Activated B cell treated with CpG ODN at 0.5 μM for 24 hours (primary cell): ENCODE data around the gene SDHC. TPM values are rescaled to one million over a fixed set of nuclear protein-coding genes. Genes with fewer than 3 reads are reported as not detected.
"Not testable (repeated sequence)": the region's sequence is repeated elsewhere in the genome, so short reads cannot be mapped to it uniquely, and the experiment has no call there.

Source experiments
- ATAC-seq: fragments of 200-7000 bp; cut with Tn5 transposase; one replicate; pipeline ENCODE4 v1.10.0; 2021; ENCODE audit warnings: low read depth, mild to moderate bottlenecking, moderate library complexity
- CTCF ChIA-PET: fragments of 350-600 bp; sonication (Branson Sonifier 250); formaldehyde crosslinking; loops from one replicate; lab custom pipeline; 2021; ENCODE audit warnings: antibody characterized with exemption; lab: Charles Lee
- POLR2A ChIA-PET: fragments of 350-600 bp; sonication (Branson Sonifier 250); formaldehyde crosslinking; loops from one replicate; lab custom pipeline; 2021; ENCODE audit warnings: antibody characterized with exemption; lab: Charles Lee
- DNase-seq: peaks from one replicate; pipeline ENCODE4 v3.0.0; 2022
- H3K27ac Mint-ChIP-seq: one replicate; pipeline ENCODE4 v1.8.0; 2020; ENCODE audit warnings: mixed read lengths
- H3K27me3 Mint-ChIP-seq: one replicate; pipeline ENCODE4 v1.8.0; 2021; ENCODE audit warnings: mixed read lengths
- H3K36me3 Mint-ChIP-seq: one replicate; pipeline ENCODE4 v1.8.0; 2021; ENCODE audit warnings: low read depth, mixed read lengths
- H3K4me1 Mint-ChIP-seq: one replicate; pipeline ENCODE4 v1.8.0; 2021; ENCODE audit warnings: mixed read lengths
- H3K4me3 Mint-ChIP-seq: one replicate; pipeline ENCODE4 v1.8.0; 2020; ENCODE audit warnings: mild to moderate bottlenecking, mixed read lengths
- H3K9me3 Mint-ChIP-seq: one replicate; pipeline ENCODE4 v1.8.0; 2020; ENCODE audit warnings: mixed read lengths
- intact Hi-C: fragments of 100-400 bp; cut with micrococcal nuclease; formaldehyde crosslinking; loops from one replicate; pipeline ENCODE4 v1.15.1; 2024
- total RNA-seq: library from RNA; stranded (reverse); gene quantifications from 2 replicates; pipeline ENCODE4 v1.2.3, GENCODE V29; 2022
- TF ChIP-seq, protein P1 (sequence below): fragments of 200-600 bp; IDR thresholded peaks from one replicate; pipeline ENCODE4 v1.8.0; 2022; ENCODE audit warnings: antibody characterized with exemption, mild to moderate bottlenecking

The SDHC gene
- total RNA-seq, 1 donor from 2014 or later = 160 TPM

DNA sequence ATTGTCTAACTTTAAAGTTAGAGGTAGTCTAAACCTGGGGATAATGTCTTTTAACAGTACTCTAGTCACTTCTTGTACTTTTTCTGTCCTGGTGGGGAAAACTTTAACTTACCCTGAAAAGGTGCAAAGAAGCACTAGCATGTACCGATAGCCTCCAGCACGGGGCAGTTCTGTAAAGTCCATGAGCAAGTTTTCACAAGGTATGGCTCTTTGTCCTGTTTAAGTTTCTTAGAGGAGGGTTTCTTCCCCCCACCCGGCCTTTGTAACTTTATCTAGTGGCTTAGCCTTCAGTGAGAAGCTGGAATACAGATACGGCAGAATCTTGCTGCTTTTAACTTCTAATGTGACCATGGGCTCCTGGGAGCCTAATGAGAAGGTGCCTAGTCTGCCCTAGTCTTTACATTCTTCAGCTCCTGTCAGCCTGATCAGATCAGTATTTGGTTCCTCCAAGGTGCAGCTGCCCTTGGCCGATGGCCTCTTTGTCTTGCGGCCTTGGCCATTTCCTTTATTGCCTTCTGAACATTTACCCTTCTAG is 93.3 kb downstream of the SDHC start:
- H3K9me3 Mint-ChIP-seq = no peaks in the 10 kb centered on the region
- ChIA-PET POLR2A (no interaction called here), CTCF (no interaction called here)
- H3K4me3 Mint-ChIP-seq = no peak overlapping the region
- peaks cover 3% of the 10 kb centered on the region for H3K36me3 Mint-ChIP-seq
- DNase-seq (no peak), ATAC-seq (no peak)
- peaks cover 16% of the 10 kb centered on the region for H3K4me1 Mint-ChIP-seq
- intact Hi-C loops = no loop called here
- H3K27ac Mint-ChIP-seq = no peak overlapping the region
- no peaks in the 10 kb centered on the region for H3K27me3 Mint-ChIP-seq
- TF ChIP-seq, protein P1, sequence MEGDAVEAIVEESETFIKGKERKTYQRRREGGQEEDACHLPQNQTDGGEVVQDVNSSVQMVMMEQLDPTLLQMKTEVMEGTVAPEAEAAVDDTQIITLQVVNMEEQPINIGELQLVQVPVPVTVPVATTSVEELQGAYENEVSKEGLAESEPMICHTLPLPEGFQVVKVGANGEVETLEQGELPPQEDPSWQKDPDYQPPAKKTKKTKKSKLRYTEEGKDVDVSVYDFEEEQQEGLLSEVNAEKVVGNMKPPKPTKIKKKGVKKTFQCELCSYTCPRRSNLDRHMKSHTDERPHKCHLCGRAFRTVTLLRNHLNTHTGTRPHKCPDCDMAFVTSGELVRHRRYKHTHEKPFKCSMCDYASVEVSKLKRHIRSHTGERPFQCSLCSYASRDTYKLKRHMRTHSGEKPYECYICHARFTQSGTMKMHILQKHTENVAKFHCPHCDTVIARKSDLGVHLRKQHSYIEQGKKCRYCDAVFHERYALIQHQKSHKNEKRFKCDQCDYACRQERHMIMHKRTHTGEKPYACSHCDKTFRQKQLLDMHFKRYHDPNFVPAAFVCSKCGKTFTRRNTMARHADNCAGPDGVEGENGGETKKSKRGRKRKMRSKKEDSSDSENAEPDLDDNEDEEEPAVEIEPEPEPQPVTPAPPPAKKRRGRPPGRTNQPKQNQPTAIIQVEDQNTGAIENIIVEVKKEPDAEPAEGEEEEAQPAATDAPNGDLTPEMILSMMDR = no peak

DNA sequence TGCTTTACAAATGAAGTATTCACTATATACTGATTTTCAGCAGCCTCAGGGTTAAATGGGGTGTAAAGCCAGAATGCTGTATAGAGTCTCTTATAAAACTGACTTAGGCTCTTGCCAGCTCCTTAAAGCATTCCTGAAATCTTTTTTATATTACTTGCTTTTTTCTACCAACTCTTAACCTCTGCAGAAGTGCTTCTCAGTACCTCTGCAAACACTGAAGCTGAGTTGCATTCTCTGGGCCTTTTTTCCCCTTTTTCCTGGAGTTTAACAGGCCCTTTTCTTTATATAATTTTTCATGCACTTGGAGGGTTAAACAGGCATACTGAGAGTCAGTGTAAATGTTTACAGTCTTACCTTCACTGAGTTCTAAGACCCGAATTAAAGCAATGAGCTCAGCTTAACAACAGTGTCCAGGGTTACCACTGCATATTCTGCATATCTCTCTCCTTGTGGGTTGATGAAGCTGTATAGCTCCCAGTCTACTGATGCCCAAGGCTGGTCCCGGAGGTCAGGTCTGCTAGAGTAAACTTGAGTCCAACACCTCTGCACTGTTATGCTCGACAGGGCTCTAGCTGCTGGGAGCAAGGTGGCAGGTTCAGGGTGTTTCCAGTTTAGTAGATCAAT is 94.4 kb downstream of the SDHC start:
- CTCF ChIA-PET = interaction anchor here (0.9 kb wide), 1 partner anchor 8 kb away, joined by 3 read pairs; no protein-coding TSS in a partner anchor
- intact Hi-C loops = no loop called here

DNA sequence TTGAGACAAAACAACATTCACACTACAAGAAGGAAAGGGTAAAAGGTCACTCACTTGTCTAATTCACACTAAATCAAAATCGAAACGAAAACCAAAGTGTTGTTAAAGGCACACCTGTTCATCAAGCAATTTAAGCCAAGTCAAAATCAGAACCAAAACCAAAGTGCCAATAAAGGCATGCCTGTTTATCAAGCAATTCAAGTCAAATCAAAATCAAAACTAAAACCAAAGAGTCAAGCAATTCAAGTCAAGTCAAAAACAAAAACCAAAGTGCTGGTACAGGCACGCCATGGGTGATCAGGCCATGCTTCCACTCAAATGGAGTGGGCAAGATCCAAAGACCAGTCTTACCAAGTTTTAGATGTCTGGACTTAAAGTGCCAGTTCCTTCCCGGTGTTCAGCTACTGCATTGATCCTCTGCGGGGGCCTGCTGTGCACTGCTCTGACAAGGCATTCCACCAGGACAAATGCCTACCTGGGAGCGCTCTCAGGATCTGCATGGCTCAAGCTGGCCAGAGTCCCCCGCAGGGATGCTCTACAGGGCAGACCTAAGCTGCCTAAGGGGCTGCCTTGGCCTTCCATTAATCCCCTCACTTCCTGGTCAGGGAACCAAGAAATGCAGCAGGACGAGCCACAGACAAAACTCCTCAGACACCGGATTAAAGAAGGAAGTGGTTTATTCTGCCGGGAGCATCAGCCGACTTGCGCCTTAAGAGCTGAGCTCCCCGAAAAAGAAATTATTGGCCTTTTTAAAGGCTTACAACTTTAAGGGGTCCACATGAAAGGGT is 95.9 kb downstream of the SDHC start:
- H3K4me1 Mint-ChIP-seq = peaks cover 12% of the 10 kb centered on the region
- ATAC-seq, intact Hi-C loops, H3K9me3 Mint-ChIP-seq, H3K4me3 Mint-ChIP-seq, H3K36me3 Mint-ChIP-seq, DNase-seq, H3K27me3 Mint-ChIP-seq, CTCF ChIA-PET, POLR2A ChIA-PET: not testable (repeated sequence)
- H3K27ac Mint-ChIP-seq = peak overlapping the region; percentile 4

More for the DNA sequence above, 94.4 kb downstream of the SDHC start:
- no peaks in the 10 kb centered on the region for H3K27me3 Mint-ChIP-seq
- peaks cover 3% of the 10 kb centered on the region for H3K36me3 Mint-ChIP-seq
- ATAC-seq (no peak), DNase-seq (no peak)
- TF ChIP-seq, protein P1 = no peak
- POLR2A ChIA-PET = no interaction called here
- H3K27ac Mint-ChIP-seq = no peak overlapping the region
- H3K4me3 Mint-ChIP-seq = no peak overlapping the region
- H3K4me1 Mint-ChIP-seq = peaks cover 14% of the 10 kb centered on the region
- no peaks in the 10 kb centered on the region for H3K9me3 Mint-ChIP-seq

DNA sequence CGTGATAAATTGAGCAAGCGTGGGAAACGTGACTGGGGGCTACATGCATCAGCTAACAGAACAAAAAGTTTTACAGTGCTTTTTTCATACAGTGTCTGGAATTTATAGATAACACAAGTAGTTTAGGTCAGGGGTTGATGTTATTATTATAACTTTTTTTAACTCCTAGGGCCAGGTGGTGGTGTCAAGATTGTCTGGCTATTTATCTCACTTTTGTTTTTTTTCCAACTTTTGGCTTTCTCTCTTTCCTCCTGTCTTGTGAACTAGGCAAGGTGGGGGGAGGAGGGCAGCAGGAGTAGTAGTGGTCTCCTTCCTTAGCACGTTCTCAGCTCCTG is 96.4 kb downstream of the SDHC start:
- H3K4me3 Mint-ChIP-seq, H3K36me3 Mint-ChIP-seq, intact Hi-C loops, CTCF ChIA-PET, H3K27me3 Mint-ChIP-seq, H3K27ac Mint-ChIP-seq, ATAC-seq, DNase-seq, POLR2A ChIA-PET, H3K9me3 Mint-ChIP-seq: not testable (repeated sequence)
- peaks cover 12% of the 10 kb centered on the region for H3K4me1 Mint-ChIP-seq

Other genes with a start within 250 kb of the SDHC start
- 154 and 158 TPM in 2 replicates for gene ARHGAP30, start 244.5 kb upstream of the SDHC start, total RNA-seq
- gene NECTIN4, start 224.8 kb upstream of the SDHC start, total RNA-seq = not detected in 2 replicates
- gene KLHDC9, start 216.0 kb upstream of the SDHC start, total RNA-seq = 2.9 and 3.6 TPM in 2 replicates
- gene PFDN2, start 196.3 kb upstream of the SDHC start, total RNA-seq = 43.8 and 67.9 TPM in 2 replicates
- gene NIT1, start 196.3 kb upstream of the SDHC start, total RNA-seq = 40.5 and 43.9 TPM in 2 replicates
- 39.5 and 40.5 TPM in 2 replicates for gene DEDD, start 181.7 kb upstream of the SDHC start, total RNA-seq
- gene UFC1, start 160.4 kb upstream of the SDHC start, total RNA-seq = 107 and 127 TPM in 2 replicates
- 31.9 and 38.1 TPM in 2 replicates for gene USP21, start 154.9 kb upstream of the SDHC start, total RNA-seq
- gene PPOX, start 148.0 kb upstream of the SDHC start, total RNA-seq = 31.5 and 40.7 TPM in 2 replicates
- gene B4GALT3, start 136.9 kb upstream of the SDHC start, total RNA-seq = 40.7 and 41.7 TPM in 2 replicates
- not detected in 2 replicates for gene ADAMTS4, start 115.3 kb upstream of the SDHC start, total RNA-seq
- gene NDUFS2, start 112.0 kb upstream of the SDHC start, total RNA-seq = 69.1 and 73.9 TPM in 2 replicates
- 0.60 and 0.69 TPM in 2 replicates for gene FCER1G, start 99.1 kb upstream of the SDHC start, total RNA-seq
- gene APOA2, start 90.8 kb upstream of the SDHC start, total RNA-seq = not detected in 2 replicates
- 11.7 and 12.4 TPM in 2 replicates for gene TOMM40L, start 88.3 kb upstream of the SDHC start, total RNA-seq
- gene NR1I3, start 76.2 kb upstream of the SDHC start, total RNA-seq = 0.15 TPM in 1 of 2 replicates, not detected in the other
- not detected in 2 replicates for gene PCP4L1, start 55.6 kb upstream of the SDHC start, total RNA-seq
- 5.8 and 6.6 TPM in 2 replicates for gene MPZ, start 4.4 kb upstream of the SDHC start, total RNA-seq
- not detected in 2 replicates for gene CFAP126, start 53.5 kb downstream of the SDHC start, total RNA-seq
- gene FCGR2A, start 191.1 kb downstream of the SDHC start, total RNA-seq = 6.2 and 8.6 TPM in 2 replicates
- gene HSPA6, start 210.2 kb downstream of the SDHC start, total RNA-seq = 4.0 and 4.5 TPM in 2 replicates
- gene FCGR3A, start 235.4 kb downstream of the SDHC start, total RNA-seq = 0.24 and 0.47 TPM in 2 replicates